GM12878 (cell line): ENCODE results near the gene ZBTB38. TPM values are rescaled to one million over a fixed set of nuclear protein-coding genes. Genes with fewer than 3 reads are reported as not detected.

Experiments used
- BMI1 ChIP-seq: fragments of 450-650 bp; IDR thresholded peaks from 2 replicates; pipeline ENCODE4 v1.6.1; 2016; ENCODE audit warnings: mild to moderate bottlenecking, moderate library complexity, borderline replicate concordance
- CBX5 ChIP-seq: sonication (generic); IDR thresholded peaks from 2 replicates; pipeline ENCODE4 v1.6.1; 2016; ENCODE audit warnings: low read depth, moderate library complexity, mild to moderate bottlenecking, inconsistent platforms
- CEBPZ ChIP-seq: fragments of 150-350 bp; IDR thresholded peaks from 2 replicates; pipeline ENCODE4 v1.6.1; 2016; ENCODE audit warnings: low read depth, low read length
- ESRRA ChIP-seq: IDR thresholded peaks from 2 replicates; pipeline ENCODE4 v1.6.1; 2012; ENCODE audit warnings: mild to moderate bottlenecking, low read length, improper control_type of control experiment
- ETV6 ChIP-seq, 2 experiments: fragments of 450-650 bp in 1 of 2; IDR thresholded peaks in 1 of 2; conservative IDR thresholded peaks in 1 of 2; 2 replicates each; pipeline ENCODE4 v1.6.1; 2014; ENCODE audit warnings: antibody characterized with exemption in 1 of 2, borderline replicate concordance in 1 of 2, low read depth in 1 of 2, mild to moderate bottlenecking in 1 of 2, moderate library complexity in 1 of 2
- FOS ChIP-seq: IDR thresholded peaks from 3 replicates; pipeline ENCODE4 v1.6.1; 2011; ENCODE audit warnings: borderline replicate concordance; ENCODE audit not compliant: insufficient read length; ENCODE audit errors: extremely low read depth
- FOXM1 ChIP-seq: IDR thresholded peaks from 2 replicates; pipeline ENCODE4 v1.6.1; 2012; ENCODE audit warnings: low read depth, mild to moderate bottlenecking, inconsistent platforms, low read length, moderate library complexity
- KAT2A ChIP-seq: conservative IDR thresholded peaks from 2 replicates; pipeline ENCODE4 v1.6.1; 2011; ENCODE audit warnings: low read depth, low read length; ENCODE audit not compliant: control insufficient read depth
- KLF5 ChIP-seq: fragments of 450-650 bp; IDR thresholded peaks from 2 replicates; pipeline ENCODE4 v1.6.1; 2014; ENCODE audit warnings: mild to moderate bottlenecking; ENCODE audit not compliant: partially characterized antibody
- MYC ChIP-seq: IDR thresholded peaks from 2 replicates; pipeline ENCODE4 v1.6.1; 2011; ENCODE audit warnings: mild to moderate bottlenecking, low read length, moderate library complexity, inconsistent platforms; ENCODE audit not compliant: insufficient read depth, insufficient replicate concordance, insufficient read length, severe bottlenecking
- NFYA ChIP-seq: IDR thresholded peaks from 2 replicates; pipeline ENCODE4 v1.6.1; 2011; ENCODE audit warnings: low read depth, mild to moderate bottlenecking, low read length, improper control_type of control experiment, borderline replicate concordance
- NR2C2 ChIP-seq: IDR thresholded peaks from 2 replicates; pipeline ENCODE4 v1.6.1; 2011; ENCODE audit warnings: borderline replicate concordance, low read depth; ENCODE audit not compliant: control insufficient read depth, insufficient read length
- POU2F2 ChIP-seq: IDR thresholded peaks from 3 replicates; pipeline ENCODE4 v1.6.1; 2011; ENCODE audit warnings: low read depth, mild to moderate bottlenecking, low read length, borderline replicate concordance
- RAD21 ChIP-seq: IDR thresholded peaks from 2 replicates; pipeline ENCODE4 v1.6.1; 2011; ENCODE audit warnings: mild to moderate bottlenecking, low read depth, low read length, moderate library complexity; ENCODE audit not compliant: insufficient read depth
- RB1 ChIP-seq: fragments of 450-650 bp; formaldehyde crosslinking; IDR thresholded peaks from 2 replicates; pipeline ENCODE4 v1.6.1; 2017; ENCODE audit warnings: mild to moderate bottlenecking, borderline replicate concordance
- SMAD5 ChIP-seq: IDR thresholded peaks from 2 replicates; pipeline ENCODE4 v1.6.1; 2016; ENCODE audit warnings: antibody characterized with exemption, low read depth
- TAF1 ChIP-seq: IDR thresholded peaks from 2 replicates; pipeline ENCODE4 v1.6.1; 2011; ENCODE audit warnings: mild to moderate bottlenecking, low read depth, low read length, borderline replicate concordance
- TARDBP ChIP-seq: IDR thresholded peaks from 2 replicates; pipeline ENCODE4 v1.6.1; 2016; ENCODE audit warnings: borderline replicate concordance
- TCF7 ChIP-seq: IDR thresholded peaks from 2 replicates; pipeline ENCODE4 v1.6.1; 2014; ENCODE audit warnings: antibody characterized with exemption, borderline replicate concordance
- YY1 ChIP-seq: IDR thresholded peaks from 2 replicates; pipeline ENCODE4 v1.6.1; 2011; ENCODE audit warnings: low read depth, mild to moderate bottlenecking, low read length
- ZBED1 ChIP-seq: IDR thresholded peaks from 2 replicates; pipeline ENCODE4 v1.6.1; 2016; ENCODE audit warnings: borderline replicate concordance
- ZNF687 ChIP-seq: fragments of 450-650 bp; IDR thresholded peaks from 2 replicates; pipeline ENCODE4 v1.6.1; 2017; ENCODE audit warnings: mild to moderate bottlenecking, moderate library complexity
- polyA plus RNA-seq, 11 experiments: library from polyadenylated mRNA; depleted of rRNA in 4 of 11; unstranded in 6 of 11; stranded (reverse) in 5 of 11; fragments of >200 nt; fragmentation: Nextera tagmentation in 4 of 11; fragmentation: Illumina TruSeq in 1 of 11; extraction: Ambion mirVana in 4 of 11; extraction: Trizol in 1 of 11; gene quantifications; 1 replicate in 1 of 11; 2 replicates in 10 of 11; pipeline versions ENCODE4 v1.2.1 to v1.2.3, GENCODE V29; 2011 to 2016; ENCODE audit warnings: inconsistent platforms in 2 of 11, missing spikeins in 2 of 11, low read depth in 1 of 11
- total RNA-seq, 4 experiments: library from RNA; depleted of rRNA in 3 of 4; stranded (reverse); fragments of >200 nt in 3 of 4; fragmentation: Illumina TruSeq in 1 of 4; extraction: Trizol in 1 of 4; gene quantifications; 2 replicates each; pipeline versions ENCODE4 v1.2.1 to v1.2.3, GENCODE V29; 2013 to 2021
- TF ChIP-seq, protein P1 (sequence below): IDR thresholded peaks from 2 replicates; pipeline ENCODE4 v1.6.1; 2011; ENCODE audit warnings: mild to moderate bottlenecking, low read depth, low read length, moderate library complexity; ENCODE audit not compliant: insufficient replicate concordance

The ZBTB38 gene
- total and polyA plus RNA-seq, 10 of the 15 experiments (the other 5 are each of a cell fraction or from before 2014, with no cell fraction given): 34.2 to 115 (median 88.6) TPM

- TF ChIP-seq CEBPZ: no peak
- TF ChIP-seq FOXM1: no peak
- TF ChIP-seq ZNF687: no peak
- no peak for TF ChIP-seq YY1
- TF ChIP-seq RB1: no peak
- no peak for TF ChIP-seq POU2F2
- no peak for TF ChIP-seq BMI1
- no peak for TF ChIP-seq TAF1
- no peak for TF ChIP-seq RAD21
- TF ChIP-seq ETV6 (conservative IDR thresholded peaks at IDR 0.05 in 1 of 2, IDR thresholded peaks at IDR 0.05 in 1 of 2; ENCODE audit: borderline replicate concordance in 1 of 2, low read depth in 1 of 2): 0 out of 4 replicates have a peak, but pooled peaks of 1 of the 2 experiments have one; percentile 31
- TF ChIP-seq, protein P1, sequence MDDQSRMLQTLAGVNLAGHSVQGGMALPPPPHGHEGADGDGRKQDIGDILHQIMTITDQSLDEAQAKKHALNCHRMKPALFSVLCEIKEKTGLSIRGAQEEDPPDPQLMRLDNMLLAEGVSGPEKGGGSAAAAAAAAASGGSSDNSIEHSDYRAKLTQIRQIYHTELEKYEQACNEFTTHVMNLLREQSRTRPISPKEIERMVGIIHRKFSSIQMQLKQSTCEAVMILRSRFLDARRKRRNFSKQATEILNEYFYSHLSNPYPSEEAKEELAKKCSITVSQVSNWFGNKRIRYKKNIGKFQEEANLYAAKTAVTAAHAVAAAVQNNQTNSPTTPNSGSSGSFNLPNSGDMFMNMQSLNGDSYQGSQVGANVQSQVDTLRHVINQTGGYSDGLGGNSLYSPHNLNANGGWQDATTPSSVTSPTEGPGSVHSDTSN: no peak
- no peak for TF ChIP-seq TARDBP
- TF ChIP-seq ZBED1: 0 out of 2 replicates have a peak, but pooled peaks have one; percentile 34
- no peak for TF ChIP-seq MYC
- no peak for TF ChIP-seq FOS
- no peak for TF ChIP-seq TCF7
- no peak for TF ChIP-seq SMAD5
- no peak for TF ChIP-seq KLF5
- TF ChIP-seq ESRRA: no peak
- TF ChIP-seq NR2C2: no peak
- no peak for TF ChIP-seq NFYA
- no peak for TF ChIP-seq CBX5
- no peak for TF ChIP-seq KAT2A
Measured at GRCh38 chr3:141410846-141411245, 42.5 kb downstream of the ZBTB38 start (continued).
